Renal pelvis (tissue), 4 donors: ENCODE data around the gene RPL10A. TPM values are rescaled to one million over a fixed set of nuclear protein-coding genes. Genes with fewer than 3 reads are reported as not detected.

Experiments
- DNase-seq: peaks from one replicate; pipeline ENCODE4 v3.0.0-alpha.2; 2013
- polyA plus RNA-seq, 3 donors: library from polyadenylated mRNA; unstranded; fragments of 120-200 nt; gene quantifications; one replicate each; pipeline ENCODE4 v1.2.1, GENCODE V29; 2013; ENCODE audit not compliant: insufficient read length in 3 of 3

RPL10A gene
- polyA plus RNA-seq, 3 donors = 1,930 to 2,148 (median 1,961) TPM

DNA sequence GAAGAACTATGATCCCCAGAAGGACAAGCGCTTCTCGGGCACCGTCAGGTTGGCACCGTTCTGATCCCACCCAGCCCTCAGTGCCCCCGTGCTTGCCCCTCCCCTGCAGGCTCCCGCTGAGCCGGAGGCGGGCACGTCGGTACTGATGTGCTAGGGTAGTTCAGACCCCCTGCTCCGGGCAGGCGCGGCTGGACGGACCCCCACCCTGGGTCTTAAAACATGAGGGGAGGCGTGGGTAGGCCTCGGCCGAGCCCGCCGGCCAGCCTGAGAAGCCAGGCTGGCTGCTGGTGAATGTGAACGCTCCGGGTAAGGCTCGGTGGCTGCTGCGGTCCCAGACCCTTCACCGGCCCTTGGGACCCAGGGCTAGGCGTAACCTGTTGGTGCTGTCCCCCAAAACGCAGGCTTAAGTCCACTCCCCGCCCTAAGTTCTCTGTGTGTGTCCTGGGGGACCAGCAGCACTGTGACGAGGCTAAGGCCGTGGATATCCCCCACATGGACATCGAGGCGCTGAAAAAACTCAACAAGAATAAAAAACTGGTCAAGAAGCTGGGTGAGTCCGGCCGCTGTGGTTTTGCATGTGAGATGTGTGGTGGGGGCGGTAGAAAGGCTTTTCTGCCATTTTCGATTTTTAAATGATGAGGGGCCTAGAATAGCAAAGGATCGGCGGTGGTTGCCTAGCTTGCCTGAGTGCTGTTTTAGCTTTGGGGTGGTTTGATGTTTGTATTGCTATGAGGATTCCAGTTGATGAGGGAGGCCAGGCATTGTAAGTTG lies 964 bp downstream of the RPL10A start:
- DNase-seq = no peak

GRCh38 chr6:35469751-35470662 lies 1.8 kb downstream of the RPL10A start:
- no peak for DNase-seq

DNA sequence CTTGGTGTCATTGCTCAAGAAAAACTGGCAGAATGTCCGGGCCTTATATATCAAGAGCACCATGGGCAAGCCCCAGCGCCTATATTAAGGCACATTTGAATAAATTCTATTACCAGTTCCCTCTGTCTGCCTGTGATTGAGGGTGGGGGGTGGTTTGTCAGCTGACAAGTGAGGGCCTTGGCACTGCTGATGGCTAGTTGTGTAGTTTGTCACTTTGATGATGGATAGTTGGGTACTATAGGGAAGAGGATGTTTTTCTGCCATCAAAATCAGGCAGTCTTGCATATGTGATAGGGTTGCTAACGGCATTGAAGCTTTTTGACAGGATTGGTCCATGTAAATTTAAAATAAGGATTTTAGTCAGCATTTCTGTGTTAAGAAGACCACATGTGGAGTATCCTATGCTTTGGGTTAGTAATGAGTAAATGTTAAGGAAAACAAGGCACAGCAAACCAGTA lies 2.5 kb downstream of the RPL10A start:
- no peak for DNase-seq

- no peak for DNase-seq
Observed at GRCh38 chr6:35471836-35472345, 3.7 kb downstream of the RPL10A start.

- DNase-seq = no peak
Observed at GRCh38 chr6:35473075-35473849, 5.1 kb downstream of the RPL10A start.

DNA sequence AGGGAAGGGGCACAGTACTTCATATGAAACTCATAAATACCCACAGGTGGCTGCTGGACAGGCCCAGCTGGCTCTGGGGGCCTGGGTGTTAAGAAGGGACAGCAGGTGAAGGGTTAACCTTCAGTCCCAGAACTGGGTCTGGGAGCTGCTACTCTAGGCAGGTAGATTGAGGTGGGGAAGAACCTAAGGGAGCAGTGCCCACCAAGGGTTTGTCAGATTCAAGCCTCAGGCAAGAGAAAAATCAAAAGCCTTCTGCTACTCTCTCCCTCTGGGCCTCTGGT lies 5.6 kb downstream of the RPL10A start:
- DNase-seq = no peak

- no peak for DNase-seq
Observed at GRCh38 chr6:35474131-35474941, 6.1 kb downstream of the RPL10A start.

DNA sequence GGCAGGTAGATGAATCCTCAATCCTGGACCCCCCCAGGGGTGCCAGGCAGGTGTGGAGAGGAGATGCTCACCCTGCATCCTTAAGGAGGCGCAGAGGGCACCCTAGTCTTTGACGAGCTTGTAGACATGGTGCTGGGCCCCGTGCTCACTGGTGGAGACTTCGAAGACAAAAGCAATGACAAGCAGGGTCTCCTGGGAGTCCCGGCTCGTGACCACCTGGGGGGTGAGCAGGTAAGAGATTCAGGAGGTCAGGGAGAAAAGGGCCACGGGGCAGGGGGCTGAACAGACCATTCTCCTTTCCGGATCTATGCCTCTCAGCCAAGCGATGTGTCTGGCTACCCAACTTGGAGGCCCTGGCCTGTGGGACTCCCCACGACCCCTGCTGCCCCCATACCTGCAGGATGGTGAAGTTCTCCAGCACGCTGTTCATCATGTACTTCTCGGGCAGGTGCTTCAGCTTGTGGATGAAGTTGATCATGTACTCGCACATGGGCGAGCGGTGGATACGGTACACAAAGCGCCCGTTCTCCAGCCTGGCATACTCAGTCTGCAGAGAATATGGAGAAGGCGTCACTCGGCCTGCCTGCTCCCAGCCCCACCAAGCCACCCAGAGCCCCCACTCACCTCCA lies 6.9 kb downstream of the RPL10A start:
- no peak for DNase-seq

GRCh38 chr6:35475573-35475972 lies 7.4 kb downstream of the RPL10A start:
- no peak for DNase-seq

DNA sequence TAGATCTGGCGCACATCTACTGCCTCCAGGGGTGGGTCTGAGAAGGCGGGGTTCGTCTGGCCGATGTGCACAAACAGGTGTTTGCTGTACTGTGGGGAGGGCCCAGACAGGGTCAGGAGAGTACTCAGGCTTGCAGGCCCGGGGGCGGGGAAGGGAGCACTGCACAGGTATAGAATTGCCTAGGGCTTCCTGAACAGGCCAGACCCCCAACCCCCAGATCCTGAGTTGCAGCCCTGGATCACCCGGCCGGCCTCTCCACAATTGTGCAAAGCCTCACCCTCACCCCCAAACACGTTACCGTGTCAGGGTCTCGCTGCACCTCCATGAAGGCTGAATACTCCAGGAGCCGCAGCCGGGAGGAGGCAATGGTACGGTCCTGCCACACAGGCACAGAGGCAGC lies 7.8 kb downstream of the RPL10A start:
- DNase-seq = no peak

- no peak for DNase-seq
Observed at GRCh38 chr6:35477028-35477427, 8.8 kb downstream of the RPL10A start.

GRCh38 chr6:35477551-35478179 lies 9.5 kb downstream of the RPL10A start:
- DNase-seq = no peak

GRCh38 chr6:35478259-35478658 lies 10.1 kb downstream of the RPL10A start:
- DNase-seq = no peak

GRCh38 chr6:35480176-35480575 lies 12.0 kb downstream of the RPL10A start:
- no peak for DNase-seq

- no peak for DNase-seq
Observed at GRCh38 chr6:35481226-35481625, 13.0 kb downstream of the RPL10A start.

DNA sequence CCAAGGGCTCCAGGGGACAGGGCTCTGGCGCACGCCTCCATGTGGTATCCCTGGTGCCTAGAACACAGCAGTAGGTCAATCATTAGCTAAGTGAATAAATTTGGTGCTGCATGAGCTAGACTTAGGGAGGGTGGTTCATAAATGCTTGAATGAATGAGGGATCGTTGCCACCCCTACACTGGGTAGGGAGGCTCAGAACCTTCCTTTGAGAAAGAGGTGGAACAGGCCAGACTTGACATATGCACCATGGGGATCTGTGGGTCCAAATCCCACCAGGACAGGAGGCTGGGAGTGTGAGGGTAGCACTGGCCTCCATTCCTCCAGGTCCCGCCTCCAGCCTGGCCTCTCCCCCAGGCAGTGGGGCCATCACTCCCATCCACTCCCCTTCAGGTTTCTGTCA lies 14.9 kb downstream of the RPL10A start:
- no peak for DNase-seq

- no peak for DNase-seq
Observed at GRCh38 chr6:35483490-35483889, 15.3 kb downstream of the RPL10A start.

DNA sequence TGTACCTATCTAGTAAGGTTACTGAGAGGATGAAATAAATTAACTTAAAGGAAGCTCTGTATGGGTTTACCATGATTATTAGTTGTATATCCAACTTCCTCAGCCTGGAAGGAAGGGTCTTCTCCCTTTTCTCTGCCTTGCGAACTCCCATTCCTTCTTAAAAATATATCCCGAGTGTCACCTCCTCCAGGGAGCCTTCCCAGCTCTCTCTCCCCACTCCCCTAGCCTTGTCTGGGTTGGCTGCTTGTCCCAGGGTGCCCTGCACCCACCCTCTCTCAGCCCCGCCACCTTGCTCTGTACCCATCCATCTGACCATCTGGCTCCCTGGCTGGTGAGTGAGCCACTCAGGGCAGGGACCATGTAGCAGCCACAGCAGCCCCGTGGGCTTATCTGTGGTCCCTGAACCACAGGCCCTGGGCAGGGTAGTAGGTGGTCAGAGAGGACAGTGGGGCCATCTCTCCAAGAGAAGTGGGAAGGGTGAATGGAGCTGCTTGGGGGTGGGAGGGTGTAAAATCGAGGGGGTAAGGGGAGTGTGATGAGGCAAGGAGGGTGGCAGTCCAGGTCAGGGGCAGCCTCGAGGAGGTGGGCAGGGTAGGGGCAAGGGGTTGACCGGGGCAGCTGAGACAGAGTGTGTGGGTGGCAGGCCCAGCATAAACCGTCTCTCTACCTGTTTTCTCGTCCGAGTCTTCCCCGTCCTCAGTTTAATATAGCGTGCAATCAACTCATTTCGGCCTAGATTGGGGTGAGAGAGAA lies 15.9 kb downstream of the RPL10A start:
- DNase-seq = no peak

- DNase-seq = no peak
Observed at GRCh38 chr6:35484921-35485392, 16.8 kb downstream of the RPL10A start.
